B cell (primary cell): ENCODE results near the gene OSBPL5.

ENCODE experiments used
- EZH2 ChIP-seq: IDR thresholded peaks from 2 replicates; pipeline ENCODE4 v1.6.1; 2012; ENCODE audit warnings: borderline replicate concordance, low read depth, mild to moderate bottlenecking, moderate library complexity, low read length; ENCODE audit not compliant: insufficient read depth, poor library complexity, severe bottlenecking
- TF ChIP-seq, protein P1 (sequence below): fragments of 200-600 bp; IDR thresholded peaks from one replicate; pipeline ENCODE4 v1.8.0; 2022; ENCODE audit warnings: antibody characterized with exemption, mild to moderate bottlenecking

DNA sequence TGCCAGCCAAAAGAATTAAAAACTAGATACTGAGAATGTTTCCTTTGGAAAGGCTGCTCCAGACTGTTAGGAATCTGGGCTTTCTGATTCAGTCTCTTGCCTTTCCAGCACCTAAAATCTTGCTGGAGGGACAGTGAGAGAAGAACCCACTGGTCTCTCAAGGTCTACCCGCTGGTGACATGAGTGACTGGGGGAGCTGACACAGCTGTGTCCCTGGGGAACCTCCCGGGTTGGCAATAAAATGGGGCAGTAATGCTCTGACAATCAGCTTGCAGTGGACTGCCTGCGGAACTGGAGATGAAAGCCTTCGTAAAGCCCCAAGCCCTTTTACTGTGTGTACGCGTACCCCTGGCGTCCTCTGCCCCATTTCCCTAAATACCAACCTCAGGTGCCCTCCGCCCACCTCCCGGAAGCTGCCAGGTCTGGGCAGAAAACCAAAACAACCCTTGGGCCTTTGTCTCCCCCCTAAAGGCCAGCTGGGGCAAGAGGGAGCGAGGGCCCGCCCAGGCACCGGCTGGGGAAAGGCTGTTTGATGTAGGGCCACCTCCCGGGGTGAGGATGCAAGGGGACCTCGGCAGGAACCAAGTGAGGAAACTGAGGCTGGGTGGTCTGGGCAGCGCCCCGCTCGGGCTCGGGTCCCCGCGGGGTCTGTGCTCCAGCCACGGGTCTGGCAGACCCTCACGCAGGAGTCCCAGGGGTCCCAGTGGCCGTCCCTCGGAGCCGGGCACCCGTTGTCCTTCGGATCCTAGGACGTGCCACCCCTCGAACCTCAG is 108.6 kb downstream of the OSBPL5 start:
- TF ChIP-seq, protein P1, sequence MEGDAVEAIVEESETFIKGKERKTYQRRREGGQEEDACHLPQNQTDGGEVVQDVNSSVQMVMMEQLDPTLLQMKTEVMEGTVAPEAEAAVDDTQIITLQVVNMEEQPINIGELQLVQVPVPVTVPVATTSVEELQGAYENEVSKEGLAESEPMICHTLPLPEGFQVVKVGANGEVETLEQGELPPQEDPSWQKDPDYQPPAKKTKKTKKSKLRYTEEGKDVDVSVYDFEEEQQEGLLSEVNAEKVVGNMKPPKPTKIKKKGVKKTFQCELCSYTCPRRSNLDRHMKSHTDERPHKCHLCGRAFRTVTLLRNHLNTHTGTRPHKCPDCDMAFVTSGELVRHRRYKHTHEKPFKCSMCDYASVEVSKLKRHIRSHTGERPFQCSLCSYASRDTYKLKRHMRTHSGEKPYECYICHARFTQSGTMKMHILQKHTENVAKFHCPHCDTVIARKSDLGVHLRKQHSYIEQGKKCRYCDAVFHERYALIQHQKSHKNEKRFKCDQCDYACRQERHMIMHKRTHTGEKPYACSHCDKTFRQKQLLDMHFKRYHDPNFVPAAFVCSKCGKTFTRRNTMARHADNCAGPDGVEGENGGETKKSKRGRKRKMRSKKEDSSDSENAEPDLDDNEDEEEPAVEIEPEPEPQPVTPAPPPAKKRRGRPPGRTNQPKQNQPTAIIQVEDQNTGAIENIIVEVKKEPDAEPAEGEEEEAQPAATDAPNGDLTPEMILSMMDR: no peak
- TF ChIP-seq EZH2: no peak
